ENCODE results near the gene EBNA1BP2. TPM values are rescaled to one million over a fixed set of nuclear protein-coding genes. Genes with fewer than 3 reads are reported as not detected.

EBNA1BP2 gene
- total RNA-seq, 1 donor, result 50.7 TPM

DNA sequence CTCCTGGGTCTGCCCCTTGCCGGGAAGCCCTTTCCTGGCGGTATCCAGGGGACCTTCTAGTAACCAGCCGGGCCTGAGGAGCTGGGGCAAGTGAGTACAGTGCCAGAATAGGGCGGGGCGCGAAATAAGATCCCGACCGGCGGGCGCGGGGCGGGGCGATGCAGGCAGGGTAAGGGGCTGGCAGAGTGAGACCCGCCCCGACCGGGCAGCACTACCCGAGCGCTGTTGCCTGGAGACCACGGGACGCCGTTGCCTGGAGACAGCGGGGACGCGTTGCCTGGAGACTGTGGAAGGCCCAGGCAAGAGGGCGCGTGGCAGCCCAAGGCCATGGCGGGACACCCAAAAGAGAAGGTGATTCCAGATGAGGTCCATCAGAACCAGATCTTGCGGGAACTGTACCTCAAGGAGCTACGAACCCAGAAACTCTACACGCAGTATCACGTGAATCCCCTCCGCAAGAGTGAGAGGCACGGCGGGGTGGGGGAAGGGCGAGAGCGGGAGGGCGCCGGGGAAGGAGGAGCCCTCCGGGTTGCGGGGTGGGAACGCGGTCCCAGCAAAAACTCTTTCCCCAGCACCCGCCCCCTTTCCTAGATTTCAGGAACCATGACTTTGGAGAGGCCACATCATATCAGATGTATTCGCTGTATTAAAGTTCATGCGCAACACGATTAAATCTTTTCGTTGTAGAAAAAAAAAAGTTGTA, 24.3 kb downstream of the EBNA1BP2 start:
- peak overlapping the region; percentile 91 for H3K4me2 ChIP-seq (ENCODE audit: insufficient read depth, low read length)
- no peak overlapping the region for H3K27ac ChIP-seq (ENCODE audit: low read depth, low read length)
- H4K20me1 ChIP-seq (ENCODE audit: insufficient read depth, low read length), result no peaks in the 10 kb centered on the region
- no peaks in the 10 kb centered on the region for H3K9me3 ChIP-seq (ENCODE audit: low read depth, low read length)
- no peaks in the 10 kb centered on the region for H3K36me3 ChIP-seq (ENCODE audit: insufficient read depth, low read length)
- H3K79me2 ChIP-seq (ENCODE audit: insufficient read depth, low read length), result no peaks in the 10 kb centered on the region
- peaks cover 44% of the 10 kb centered on the region for H3K27me3 ChIP-seq (ENCODE audit: insufficient read depth, low read length)
- peak; percentile 86 for DNase-seq (ENCODE audit: insufficient read length, low spot score, missing footprints)
- TF ChIP-seq, protein P1, sequence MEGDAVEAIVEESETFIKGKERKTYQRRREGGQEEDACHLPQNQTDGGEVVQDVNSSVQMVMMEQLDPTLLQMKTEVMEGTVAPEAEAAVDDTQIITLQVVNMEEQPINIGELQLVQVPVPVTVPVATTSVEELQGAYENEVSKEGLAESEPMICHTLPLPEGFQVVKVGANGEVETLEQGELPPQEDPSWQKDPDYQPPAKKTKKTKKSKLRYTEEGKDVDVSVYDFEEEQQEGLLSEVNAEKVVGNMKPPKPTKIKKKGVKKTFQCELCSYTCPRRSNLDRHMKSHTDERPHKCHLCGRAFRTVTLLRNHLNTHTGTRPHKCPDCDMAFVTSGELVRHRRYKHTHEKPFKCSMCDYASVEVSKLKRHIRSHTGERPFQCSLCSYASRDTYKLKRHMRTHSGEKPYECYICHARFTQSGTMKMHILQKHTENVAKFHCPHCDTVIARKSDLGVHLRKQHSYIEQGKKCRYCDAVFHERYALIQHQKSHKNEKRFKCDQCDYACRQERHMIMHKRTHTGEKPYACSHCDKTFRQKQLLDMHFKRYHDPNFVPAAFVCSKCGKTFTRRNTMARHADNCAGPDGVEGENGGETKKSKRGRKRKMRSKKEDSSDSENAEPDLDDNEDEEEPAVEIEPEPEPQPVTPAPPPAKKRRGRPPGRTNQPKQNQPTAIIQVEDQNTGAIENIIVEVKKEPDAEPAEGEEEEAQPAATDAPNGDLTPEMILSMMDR (IDR thresholded peaks at IDR 0.05; ENCODE audit: extremely low read depth, low read depth, low read length), result no peak
- peak overlapping the region; percentile 71 for H3K4me3 ChIP-seq (ENCODE audit: insufficient read depth, low read length)
- H3K4me1 ChIP-seq (ENCODE audit: insufficient read depth, low read length), result peaks cover 4% of the 10 kb centered on the region
- peak overlapping the region; percentile 81 for H2AFZ ChIP-seq (ENCODE audit: low read length)

DNA sequence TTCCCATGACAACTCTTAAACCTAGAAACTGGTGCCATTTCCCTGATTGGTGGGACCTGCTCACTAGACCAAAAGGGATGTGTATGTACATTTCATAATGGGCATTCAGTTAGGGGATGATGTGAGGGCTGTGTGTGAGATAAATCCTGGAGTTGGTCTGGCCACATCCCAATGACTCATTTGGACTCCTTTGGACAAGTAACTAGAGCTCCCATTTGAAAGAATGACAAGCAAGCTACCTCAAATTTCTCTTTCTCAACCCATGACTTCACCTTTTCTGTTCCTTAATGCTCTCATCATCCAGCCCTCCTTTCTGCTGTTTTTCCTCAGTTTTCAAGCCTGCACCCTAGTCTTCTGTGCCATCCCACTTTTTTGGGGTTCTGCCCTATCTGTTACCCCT, 27.9 kb downstream of the EBNA1BP2 start:
- H3K27me3 ChIP-seq (ENCODE audit: insufficient read depth, low read length), result peaks cover 49% of the 10 kb centered on the region
- H3K27ac ChIP-seq (ENCODE audit: low read depth, low read length), result no peak overlapping the region
- H3K4me3 ChIP-seq (ENCODE audit: insufficient read depth, low read length), result no peak overlapping the region
- peaks cover 4% of the 10 kb centered on the region for H3K4me1 ChIP-seq (ENCODE audit: insufficient read depth, low read length)
- no peaks in the 10 kb centered on the region for H3K79me2 ChIP-seq (ENCODE audit: insufficient read depth, low read length)
- no peaks in the 10 kb centered on the region for H4K20me1 ChIP-seq (ENCODE audit: insufficient read depth, low read length)
- peaks cover 3% of the 10 kb centered on the region for H3K9me3 ChIP-seq (ENCODE audit: low read depth, low read length)
- H3K36me3 ChIP-seq (ENCODE audit: insufficient read depth, low read length), result no peaks in the 10 kb centered on the region
- TF ChIP-seq, protein P1 (IDR thresholded peaks at IDR 0.05; ENCODE audit: extremely low read depth, low read depth, low read length), result no peak
- DNase-seq (ENCODE audit: insufficient read length, low spot score, missing footprints), result no peak
- H2AFZ ChIP-seq (ENCODE audit: low read length), result no peak overlapping the region
- H3K4me2 ChIP-seq (ENCODE audit: insufficient read depth, low read length), result no peak overlapping the region

DNA sequence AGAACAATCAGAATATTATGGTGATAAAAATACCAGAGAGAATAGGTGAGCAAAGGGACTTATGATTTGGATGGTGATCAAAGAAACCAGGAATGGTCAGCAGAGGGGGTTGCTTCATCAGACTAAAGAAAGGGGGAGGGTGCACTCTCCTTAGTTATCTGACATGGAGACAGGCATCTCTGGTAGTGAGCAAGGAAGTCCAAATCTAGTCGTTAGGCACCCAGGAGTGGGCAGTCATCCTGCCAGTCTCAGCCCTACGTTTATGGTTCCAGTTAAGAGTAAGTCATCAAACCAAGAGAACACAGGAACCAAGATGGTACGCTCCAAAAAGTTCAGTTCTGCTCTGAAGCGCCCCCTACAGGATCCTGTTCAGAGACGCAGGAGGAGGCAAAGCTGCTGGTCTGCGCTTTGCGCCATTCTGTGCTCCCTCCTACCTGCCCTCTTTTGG, 28.6 kb downstream of the EBNA1BP2 start:
- no peaks in the 10 kb centered on the region for H4K20me1 ChIP-seq (ENCODE audit: insufficient read depth, low read length)
- H2AFZ ChIP-seq (ENCODE audit: low read length), result no peak overlapping the region
- peaks cover 3% of the 10 kb centered on the region for H3K9me3 ChIP-seq (ENCODE audit: low read depth, low read length)
- H3K4me2 ChIP-seq (ENCODE audit: insufficient read depth, low read length), result no peak overlapping the region
- no peaks in the 10 kb centered on the region for H3K79me2 ChIP-seq (ENCODE audit: insufficient read depth, low read length)
- H3K4me3 ChIP-seq (ENCODE audit: insufficient read depth, low read length), result no peak overlapping the region
- H3K4me1 ChIP-seq (ENCODE audit: insufficient read depth, low read length), result peaks cover 4% of the 10 kb centered on the region
- H3K36me3 ChIP-seq (ENCODE audit: insufficient read depth, low read length), result no peaks in the 10 kb centered on the region
- H3K27me3 ChIP-seq (ENCODE audit: insufficient read depth, low read length), result peaks cover 41% of the 10 kb centered on the region
- no peak for DNase-seq (ENCODE audit: insufficient read length, low spot score, missing footprints)
- no peak overlapping the region for H3K27ac ChIP-seq (ENCODE audit: low read depth, low read length)
- TF ChIP-seq, protein P1 (IDR thresholded peaks at IDR 0.05; ENCODE audit: extremely low read depth, low read depth, low read length), result peak; percentile 39

DNA sequence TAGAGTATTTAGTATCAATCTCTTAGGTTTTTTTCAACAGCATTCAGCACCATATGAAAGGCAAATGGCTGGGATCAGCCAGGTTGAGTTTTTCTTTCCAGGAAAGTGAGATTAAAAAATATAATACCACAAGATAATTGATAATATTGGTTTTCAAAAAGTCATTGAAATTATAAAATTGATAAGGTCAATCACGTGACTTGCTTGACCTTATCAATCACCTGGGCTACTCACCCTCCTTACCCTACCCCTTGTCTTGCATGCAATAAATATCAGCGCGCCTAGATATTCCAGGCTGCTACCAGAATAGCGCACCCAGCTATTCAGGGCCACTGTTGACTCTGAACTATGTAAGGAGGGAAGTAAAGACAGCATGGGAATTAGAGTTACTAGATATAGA, 31.5 kb downstream of the EBNA1BP2 start:
- Histone ChIP-seq H3K9me3 (ENCODE audit: low read depth, low read length) (peaks cover 3% of the 10 kb centered on the region), H3K4me2 (ENCODE audit: insufficient read depth, low read length) (no peak overlapping the region)
- TF ChIP-seq, protein P1 (IDR thresholded peaks at IDR 0.05; ENCODE audit: extremely low read depth, low read depth, low read length), result no peak

More for the DNA sequence above, 31.5 kb downstream of the EBNA1BP2 start:
- H3K27ac ChIP-seq (ENCODE audit: low read depth, low read length), result no peak overlapping the region
- H3K27me3 ChIP-seq (ENCODE audit: insufficient read depth, low read length), result peaks cover 24% of the 10 kb centered on the region
- no peak overlapping the region for H2AFZ ChIP-seq (ENCODE audit: low read length)
- H4K20me1 ChIP-seq (ENCODE audit: insufficient read depth, low read length), result no peaks in the 10 kb centered on the region
- H3K36me3 ChIP-seq (ENCODE audit: insufficient read depth, low read length), result no peaks in the 10 kb centered on the region
- H3K4me3 ChIP-seq (ENCODE audit: insufficient read depth, low read length), result no peak overlapping the region
- H3K79me2 ChIP-seq (ENCODE audit: insufficient read depth, low read length), result no peaks in the 10 kb centered on the region
- no peak for DNase-seq (ENCODE audit: insufficient read length, low spot score, missing footprints)
- H3K4me1 ChIP-seq (ENCODE audit: insufficient read depth, low read length), result no peaks in the 10 kb centered on the region

All from osteoblast (primary cell).